ENCODE measurements around the gene EOMES. TPM values are rescaled to one million over a fixed set of nuclear protein-coding genes. Genes with fewer than 3 reads are reported as not detected.

EOMES gene
- total and polyA plus RNA-seq, 7 donors, result 0.01 to 0.15 (median 0.07) TPM; not detected in 2

GRCh38 chr3:27714692-27715453, 7.2 kb downstream of the EOMES start:
- Histone ChIP-seq H3K36me3 (ENCODE audit: insufficient read depth in 1 of 2, low read depth in 1 of 2) (no peaks in the 10 kb centered on the region), H3K4me3 (peak overlapping the region; percentile 28), H3K4me1 (peaks cover 19% of the 10 kb centered on the region), H3K9me3 (no peaks in the 10 kb centered on the region), H3K27ac (no peak overlapping the region), H3K27me3 (ENCODE audit: insufficient read depth in 3 of 3, low read length in 2 of 3) (peaks cover 0 to 96% (median 29%) of the 10 kb centered on the region in 3 donors)
- ATAC-seq (no peak), DNase-seq (no peak)
- TF ChIP-seq CTCF (IDR thresholded peaks at IDR 0.05), result no peak
- intact Hi-C loops (cut with DNase I), result loop anchor here (5.0 to 10.0 kb wide), 3 partner anchors 570 to 612 kb away; no protein-coding TSS in a partner anchor
- 6 to 10% (median 7%) methylated on average over 51 to 52 of the region's 52 CpGs for WGBS, 3 donors

- Histone ChIP-seq H3K4me3 (peak overlapping the region; percentile 73), H3K36me3 (ENCODE audit: insufficient read depth in 1 of 2, low read depth in 1 of 2) (no peaks in the 10 kb centered on the region), H3K9me3 (no peaks in the 10 kb centered on the region), H3K27me3 (ENCODE audit: insufficient read depth in 3 of 3, low read length in 2 of 3) (peaks cover 0 to 89% (median 27%) of the 10 kb centered on the region in 3 donors), H3K27ac (no peak overlapping the region), H3K4me1 (peaks cover 19% of the 10 kb centered on the region)
- ATAC-seq, result no peak
- intact Hi-C loops (cut with DNase I), result loop anchor here (5.0 to 10.0 kb wide), 3 partner anchors 571 to 613 kb away; no protein-coding TSS in a partner anchor
- WGBS, 3 donors, result 16 to 38% (median 25%) methylated on average over 11 of the region's 11 CpGs
- no peak for TF ChIP-seq CTCF (IDR thresholded peaks at IDR 0.05)
- no peak for DNase-seq
Observed at GRCh38 chr3:27714146-27714526, 8.0 kb downstream of the EOMES start.

GRCh38 chr3:27713435-27714145, 8.5 kb downstream of the EOMES start:
- H3K9me3 ChIP-seq, result no peaks in the 10 kb centered on the region
- 2 to 4% (median 3%) methylated on average over 25 of the region's 25 CpGs for WGBS, 3 donors
- peaks cover 0 to 88% (median 27%) of the 10 kb centered on the region in 3 donors for H3K27me3 ChIP-seq (ENCODE audit: insufficient read depth in 3 of 3, low read length in 2 of 3)
- DNase-seq (no peak), ATAC-seq (peak in 1 of 4 donors; percentile 18)
- peak overlapping the region; percentile 73 for H3K4me3 ChIP-seq
- H3K27ac ChIP-seq, result no peak overlapping the region
- no peak for TF ChIP-seq CTCF (IDR thresholded peaks at IDR 0.05)
- H3K4me1 ChIP-seq, result peaks cover 19% of the 10 kb centered on the region
- intact Hi-C loops (cut with DNase I), result loop anchor here (2.0 to 10.0 kb wide), 4 partner anchors 571 to 615 kb away; no protein-coding TSS in a partner anchor
- H3K36me3 ChIP-seq (ENCODE audit: insufficient read depth in 1 of 2, low read depth in 1 of 2), result no peaks in the 10 kb centered on the region

- peak overlapping the region; percentile 73 for H3K4me3 ChIP-seq
- peaks cover 19% of the 10 kb centered on the region for H3K4me1 ChIP-seq
- ATAC-seq, result peak in 2 of 4 donors; percentile 34 to 68
- DNase-seq, result no peak
- no peaks in the 10 kb centered on the region for H3K9me3 ChIP-seq
- TF ChIP-seq CTCF (IDR thresholded peaks at IDR 0.05), result no peak
- no peaks in the 10 kb centered on the region for H3K36me3 ChIP-seq (ENCODE audit: insufficient read depth in 1 of 2, low read depth in 1 of 2)
- intact Hi-C loops (cut with DNase I), result loop anchor here (2.0 to 10.0 kb wide), 4 partner anchors 572 to 616 kb away; no protein-coding TSS in a partner anchor
- H3K27me3 ChIP-seq (ENCODE audit: insufficient read depth in 3 of 3, low read length in 2 of 3), result peaks cover 0 to 83% (median 27%) of the 10 kb centered on the region in 3 donors
- 1% methylated on average over 18 of the region's 18 CpGs for WGBS, 3 donors
- H3K27ac ChIP-seq, result no peak overlapping the region
Observed at GRCh38 chr3:27713078-27713423, 9.1 kb downstream of the EOMES start.
